GM19240 (cell line): ENCODE measurements around the gene UNC13D.
"Not testable (repeated sequence)": the region's sequence is repeated elsewhere in the genome, so short reads cannot be mapped to it uniquely, and the experiment has no call there.

Experiments
- DNase-seq: peaks from one replicate; pipeline ENCODE4 v3.0.0; 2011; ENCODE audit warnings: low spot score; ENCODE audit not compliant: insufficient read length

UNC13D gene

DNA sequence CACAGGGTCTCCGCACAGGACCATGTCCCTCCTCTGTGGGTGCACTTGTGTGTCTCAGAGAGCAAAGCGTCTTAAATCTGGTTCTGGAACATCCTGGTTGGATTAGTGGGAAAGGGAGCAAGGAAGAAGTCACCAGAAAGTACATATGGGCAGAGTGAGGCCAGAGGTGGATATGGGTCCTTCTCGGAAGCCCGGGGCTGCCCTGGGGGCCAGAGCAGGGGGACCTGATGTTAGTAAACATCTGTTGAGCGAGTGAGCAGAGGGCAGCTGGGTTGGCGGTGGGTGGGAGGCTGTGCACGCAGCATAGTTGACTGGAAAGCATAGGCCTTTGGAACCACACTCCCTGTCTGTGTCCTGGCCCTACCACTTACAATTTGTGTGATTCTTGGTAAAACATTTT, 22.7 kb downstream of the UNC13D start:
- no peak for DNase-seq

DNA sequence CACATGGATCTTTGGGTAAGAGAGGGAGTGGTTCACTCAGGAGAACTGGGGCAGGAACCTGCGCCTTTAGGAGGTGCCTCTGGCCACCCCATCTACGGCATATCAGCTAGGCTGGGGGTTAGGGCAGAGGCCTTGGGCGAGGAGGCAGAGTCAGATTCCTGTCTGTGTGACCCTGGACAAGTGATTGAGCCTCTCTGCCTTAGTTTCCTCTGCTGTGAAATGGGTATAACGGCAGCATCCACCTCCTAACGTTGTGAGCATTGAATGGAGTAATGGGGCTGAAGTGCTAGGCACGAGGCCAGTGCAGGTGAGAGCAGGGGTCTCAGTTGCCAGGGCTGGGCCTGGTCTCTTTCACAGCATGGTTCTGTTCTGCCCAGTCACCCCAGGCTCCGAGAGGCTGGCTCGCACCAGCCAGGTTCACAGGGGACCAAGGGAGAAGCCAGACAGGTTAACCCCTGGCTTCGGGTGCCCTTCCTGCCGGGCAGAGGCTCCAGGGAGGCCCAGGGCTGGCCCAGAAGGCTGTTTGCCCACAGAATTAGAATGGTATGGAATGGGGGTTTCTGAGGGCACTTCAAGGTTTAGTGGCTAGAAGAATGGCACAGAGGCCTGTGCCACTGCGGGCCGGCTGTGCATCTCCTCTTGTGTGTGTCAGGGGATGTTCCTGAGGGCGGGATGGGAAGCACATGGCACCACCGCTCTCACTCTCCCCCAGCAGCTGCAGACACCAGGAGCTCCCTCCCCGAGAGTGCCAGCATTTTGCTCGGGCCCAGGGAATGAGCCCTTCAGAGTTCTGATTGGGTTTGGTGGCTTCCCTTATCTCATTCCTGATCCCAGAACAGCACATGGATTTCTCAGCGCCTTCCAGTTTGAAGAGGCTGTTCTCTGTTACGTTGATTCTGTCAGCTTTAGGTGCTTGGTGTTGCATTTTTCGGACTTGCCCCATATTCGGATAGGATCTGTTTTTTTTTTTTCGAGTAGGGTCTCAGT, 23.8 kb downstream of the UNC13D start:
- DNase-seq = no peak

DNA sequence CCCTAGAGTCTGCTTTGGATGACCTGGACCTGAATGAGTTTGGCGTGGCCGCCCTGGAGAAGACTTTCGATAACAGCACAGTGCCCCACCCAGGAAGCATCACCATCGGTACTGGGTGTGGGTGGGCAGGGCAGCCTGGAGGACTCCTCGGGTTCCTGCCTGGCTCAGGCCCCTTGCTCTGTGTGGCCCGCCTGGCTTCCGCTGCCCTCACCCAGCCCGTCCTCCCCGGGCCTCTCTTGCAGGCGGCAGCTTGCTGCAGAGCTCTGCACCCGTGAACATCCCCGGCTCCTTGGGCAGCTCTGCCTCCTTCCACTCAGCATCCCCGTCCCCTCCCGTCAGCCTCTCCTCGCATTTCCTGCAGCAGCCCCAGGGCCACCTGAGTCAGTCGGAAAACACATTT, 24.5 kb downstream of the UNC13D start:
- no peak for DNase-seq

DNA sequence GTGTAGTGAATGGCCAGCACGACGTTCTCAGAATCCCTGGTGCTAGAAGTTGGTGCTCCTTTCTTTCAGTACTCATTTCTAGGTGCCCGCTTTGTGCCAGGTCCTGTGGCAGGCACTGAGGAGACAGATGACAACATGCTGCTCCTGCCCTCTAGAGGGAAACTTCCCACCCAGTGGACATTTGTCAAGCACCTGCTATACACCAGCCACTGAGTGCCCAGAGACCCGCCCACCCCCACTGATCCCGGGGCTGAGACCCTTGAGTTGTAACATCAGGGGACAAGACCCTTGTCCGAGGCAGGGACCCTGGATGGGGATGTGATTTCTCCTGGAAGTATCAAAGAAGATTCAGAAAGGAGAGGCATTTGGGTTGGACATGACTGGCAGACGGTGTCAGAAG, 25.1 kb downstream of the UNC13D start:
- DNase-seq = no peak

DNA sequence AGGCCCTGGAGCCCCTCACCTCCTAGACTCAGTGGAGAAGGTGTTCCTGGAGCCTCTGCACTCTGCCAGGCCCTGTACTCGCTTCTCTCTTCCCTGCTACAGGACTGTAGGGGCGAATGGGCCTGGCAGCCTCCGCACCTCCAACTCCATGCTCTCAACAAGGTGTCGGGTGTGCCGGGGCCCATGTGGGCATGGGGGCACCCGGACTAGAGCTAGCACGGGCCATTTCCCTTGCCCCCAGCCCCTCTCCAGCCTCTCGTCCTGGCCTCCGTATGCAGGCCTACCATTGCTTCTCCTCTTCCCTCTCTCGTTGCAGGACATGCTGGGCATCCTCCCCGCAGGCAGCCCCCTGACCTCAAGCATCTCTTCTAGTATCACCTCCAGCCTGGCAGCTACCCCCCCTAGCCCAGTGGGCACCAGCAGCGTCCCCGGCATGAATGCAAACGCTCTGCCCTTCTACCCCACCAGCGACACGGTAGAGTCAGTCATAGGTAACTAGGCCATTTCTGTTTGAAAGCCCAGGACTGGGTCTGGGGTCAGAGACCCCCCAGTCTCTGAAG, 25.8 kb downstream of the UNC13D start:
- no peak for DNase-seq

DNA sequence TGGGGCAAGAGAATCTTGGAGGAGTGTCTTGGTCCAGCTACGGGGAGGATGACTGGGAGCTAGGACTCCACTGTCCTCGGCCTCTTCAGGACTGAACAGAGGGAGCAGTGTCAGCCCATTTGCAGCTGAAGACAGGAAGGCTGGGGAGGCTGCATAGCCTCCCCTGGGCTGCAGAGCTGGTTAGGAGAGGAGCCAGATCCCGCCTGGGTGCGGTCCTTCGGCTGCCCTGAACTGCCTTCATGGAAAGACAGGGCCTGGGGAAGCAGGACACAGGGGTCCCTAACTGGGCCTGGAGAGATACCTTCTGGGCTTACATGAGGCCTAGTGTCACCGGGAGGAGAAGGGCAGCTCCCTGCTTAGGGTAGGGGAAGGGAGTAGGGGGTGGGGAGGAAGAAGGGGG, 26.6 kb downstream of the UNC13D start:
- no peak for DNase-seq

DNA sequence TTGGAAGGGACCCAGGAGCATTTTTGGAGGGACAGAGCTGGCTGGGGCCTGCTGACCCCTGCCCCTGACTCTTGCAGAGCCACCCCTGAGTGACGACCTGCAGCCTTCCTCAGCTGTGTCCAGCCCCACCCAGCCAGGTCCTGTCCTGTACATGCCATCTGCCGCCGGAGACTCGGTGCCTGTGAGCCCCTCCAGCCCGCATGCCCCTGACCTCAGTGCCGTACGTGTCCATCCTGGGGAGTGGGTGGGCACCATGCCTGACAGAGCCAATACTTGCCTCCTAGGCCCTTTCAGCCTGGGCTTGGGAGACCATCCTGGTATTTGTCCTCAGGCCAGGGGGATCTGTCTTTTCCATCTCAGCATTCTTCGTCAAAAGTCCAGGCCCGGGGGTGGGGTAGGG, 27.5 kb downstream of the UNC13D start:
- no peak for DNase-seq

DNA sequence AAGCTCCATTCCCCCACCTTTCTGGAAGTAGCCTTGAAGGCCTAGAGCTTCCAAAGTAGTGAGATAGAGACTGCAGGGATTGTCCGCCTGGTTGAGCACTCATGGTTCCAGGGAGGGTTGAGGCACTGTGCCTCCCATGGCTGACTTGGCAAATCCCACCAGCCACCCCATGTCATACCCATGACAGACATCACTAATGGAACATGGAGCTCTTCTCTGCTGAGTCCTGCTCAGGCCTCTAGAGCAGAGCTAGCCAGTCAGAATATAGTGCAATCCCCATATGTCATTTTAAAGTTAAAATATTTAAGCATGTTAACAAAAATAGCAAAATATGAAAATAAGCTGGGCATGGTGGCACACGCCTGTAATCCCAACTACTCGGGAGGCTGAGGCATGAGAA, 28.8 kb downstream of the UNC13D start:
- no peak for DNase-seq

DNA sequence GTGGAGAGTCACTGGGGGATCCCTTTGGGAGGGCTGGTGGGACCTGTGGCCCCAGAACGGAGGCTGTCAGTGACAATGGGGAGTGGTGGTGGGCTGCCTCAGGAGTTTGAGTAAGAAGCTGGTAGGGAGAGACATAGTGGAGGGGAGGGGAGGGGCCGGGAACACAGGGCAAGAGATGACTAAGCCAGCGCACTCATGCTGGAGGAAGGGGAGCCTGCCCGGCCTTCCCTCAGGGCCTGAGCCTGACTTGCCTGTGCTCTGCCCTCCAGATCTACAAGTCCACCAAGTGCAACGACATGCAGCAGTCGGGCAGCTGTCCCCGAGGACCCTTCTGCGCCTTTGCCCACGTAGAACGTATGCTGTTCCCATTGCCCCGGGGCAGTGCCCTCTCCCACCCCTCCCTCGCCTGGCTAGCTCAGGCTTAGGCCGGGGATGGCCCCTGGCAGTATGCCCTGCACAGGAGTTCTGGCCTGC, 29.3 kb downstream of the UNC13D start:
- no peak for DNase-seq

DNA sequence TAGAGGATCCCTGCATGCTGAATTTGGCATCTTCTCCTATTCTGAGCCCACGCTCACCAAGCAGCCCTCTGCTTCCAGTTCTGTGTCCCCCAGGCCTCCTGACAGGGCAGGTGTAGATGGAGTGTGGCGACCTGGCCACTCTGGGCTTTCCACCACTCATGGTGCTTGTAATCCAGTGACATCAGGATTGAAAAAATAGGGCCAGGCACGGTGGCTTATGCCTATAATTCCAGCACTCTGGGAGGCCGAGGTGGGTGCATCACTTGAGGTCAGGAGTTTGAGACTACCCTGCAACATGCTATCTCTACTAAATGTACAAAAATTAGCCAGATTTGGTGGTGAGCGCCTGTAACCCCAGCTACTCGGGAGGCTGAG, 30.2 kb downstream of the UNC13D start:
- no peak for DNase-seq

DNA sequence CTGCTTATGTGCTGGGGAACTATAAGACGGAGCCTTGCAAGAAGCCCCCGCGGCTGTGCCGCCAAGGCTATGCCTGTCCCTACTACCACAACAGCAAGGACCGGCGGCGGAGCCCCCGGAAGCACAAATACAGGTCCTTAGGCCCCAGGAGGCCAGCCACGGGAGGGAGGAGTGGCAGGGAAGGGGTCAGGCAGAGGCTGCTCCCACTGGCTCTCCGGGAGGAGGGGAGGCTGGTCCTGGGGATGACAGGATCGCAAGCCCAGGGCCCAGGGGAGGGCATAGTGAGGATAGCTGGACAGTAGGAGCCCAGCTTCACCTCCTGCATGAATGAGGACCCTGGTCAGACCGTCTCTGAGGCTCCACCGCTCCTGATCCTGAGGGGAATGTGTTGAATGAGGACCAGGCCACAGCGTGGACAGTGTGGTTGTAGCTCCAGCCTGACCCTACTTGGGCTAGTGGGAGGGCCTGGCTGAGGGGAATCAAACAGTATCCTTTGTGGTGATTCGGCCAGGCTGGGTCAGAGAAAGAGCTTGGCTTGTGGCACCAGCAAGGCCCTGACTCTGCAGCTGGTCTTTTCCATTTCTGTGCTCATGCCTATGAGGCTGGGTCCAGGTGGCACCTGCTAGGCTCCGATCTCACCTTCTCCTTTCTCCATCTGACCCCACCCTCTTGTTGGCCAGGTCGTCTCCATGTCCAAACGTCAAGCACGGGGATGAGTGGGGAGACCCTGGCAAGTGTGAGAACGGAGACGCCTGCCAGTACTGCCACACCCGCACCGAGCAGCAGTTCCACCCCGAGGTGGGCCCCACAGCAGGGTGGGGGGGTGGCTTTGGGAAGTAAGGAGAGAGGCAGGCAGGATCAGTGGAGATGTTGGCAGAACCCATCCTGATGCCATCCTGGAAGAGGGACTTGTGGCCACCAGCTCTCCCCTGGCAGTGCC, 30.9 kb downstream of the UNC13D start:
- DNase-seq = no peak

DNA sequence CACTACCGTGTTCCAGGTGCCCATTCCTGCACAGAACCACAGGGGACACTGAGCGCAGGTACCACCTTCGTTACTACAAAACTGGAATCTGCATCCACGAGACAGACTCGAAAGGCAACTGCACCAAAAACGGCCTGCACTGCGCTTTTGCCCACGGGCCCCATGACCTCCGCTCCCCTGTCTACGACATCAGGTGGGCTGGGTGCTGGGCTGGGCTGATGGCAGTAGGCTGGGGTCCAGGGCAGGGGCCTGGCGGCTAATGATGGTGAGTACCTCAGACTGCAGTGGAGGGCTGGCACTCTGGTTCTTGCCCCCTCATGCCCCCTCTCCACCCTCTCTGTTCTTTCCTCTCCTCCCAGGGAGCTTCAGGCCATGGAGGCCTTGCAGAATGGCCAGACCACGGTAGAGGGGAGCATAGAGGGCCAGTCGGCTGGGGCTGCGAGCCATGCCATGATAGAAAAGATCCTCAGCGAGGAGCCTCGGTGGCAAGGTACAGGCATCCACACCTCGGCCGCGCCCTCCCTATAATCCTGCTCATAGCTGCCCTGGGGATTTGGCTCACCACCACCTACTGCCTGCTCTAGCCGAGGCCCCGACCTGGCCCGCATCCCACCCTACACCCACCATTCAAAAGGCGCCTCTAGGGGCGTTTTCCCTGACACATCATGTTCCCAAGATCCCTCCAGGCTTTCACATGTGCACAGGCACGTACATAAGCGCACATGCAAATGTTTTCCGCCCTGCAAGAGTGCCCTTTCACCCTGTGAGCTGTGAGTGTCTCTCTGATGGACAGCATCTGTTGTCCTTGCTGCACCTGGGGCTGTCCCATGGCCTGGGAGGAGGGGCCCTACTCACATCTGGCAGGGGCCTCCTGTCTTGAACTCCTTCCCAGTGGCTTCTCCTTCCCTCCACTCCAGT, 31.8 kb downstream of the UNC13D start:
- DNase-seq = no peak

DNA sequence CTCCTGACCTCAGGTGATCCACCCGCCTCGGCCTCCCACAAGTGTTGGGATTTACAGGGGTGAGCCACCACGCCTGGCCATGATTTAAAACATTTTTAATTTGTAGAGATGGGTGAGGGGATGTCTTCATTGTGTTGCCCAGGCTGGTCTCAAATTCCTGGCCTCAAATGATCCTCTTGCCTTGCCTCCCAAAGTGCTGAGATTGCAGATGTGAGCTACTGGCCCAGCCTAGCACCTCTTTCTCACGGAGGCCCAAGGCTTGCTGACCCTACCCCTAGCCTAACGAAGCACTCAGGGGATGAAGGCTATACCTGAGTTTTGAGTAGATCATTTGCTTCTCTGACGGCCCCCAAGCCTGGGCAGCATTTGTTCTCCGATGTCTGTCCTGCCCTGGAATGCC, 33.0 kb downstream of the UNC13D start:
- no peak for DNase-seq

DNA sequence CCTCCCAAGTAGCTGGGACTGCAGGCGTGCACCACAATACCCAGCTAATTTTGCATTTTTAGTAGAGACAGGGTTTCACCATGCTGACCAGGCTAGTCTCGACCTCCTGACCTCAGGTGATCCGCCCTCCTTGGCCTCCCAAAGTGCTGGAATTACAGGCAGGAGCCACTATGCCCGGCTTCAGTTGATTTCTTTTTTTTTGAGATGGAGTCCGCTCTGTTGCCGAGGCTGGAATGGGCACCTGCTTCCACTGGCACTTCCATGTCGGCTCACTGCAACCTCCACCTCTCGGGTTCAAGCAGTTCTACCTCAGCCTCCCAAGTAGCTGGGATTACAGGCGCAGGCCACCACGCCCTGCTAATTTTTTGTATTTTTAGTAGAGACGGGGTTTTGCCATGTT, 33.4 kb downstream of the UNC13D start:
- not testable (repeated sequence) for DNase-seq

DNA sequence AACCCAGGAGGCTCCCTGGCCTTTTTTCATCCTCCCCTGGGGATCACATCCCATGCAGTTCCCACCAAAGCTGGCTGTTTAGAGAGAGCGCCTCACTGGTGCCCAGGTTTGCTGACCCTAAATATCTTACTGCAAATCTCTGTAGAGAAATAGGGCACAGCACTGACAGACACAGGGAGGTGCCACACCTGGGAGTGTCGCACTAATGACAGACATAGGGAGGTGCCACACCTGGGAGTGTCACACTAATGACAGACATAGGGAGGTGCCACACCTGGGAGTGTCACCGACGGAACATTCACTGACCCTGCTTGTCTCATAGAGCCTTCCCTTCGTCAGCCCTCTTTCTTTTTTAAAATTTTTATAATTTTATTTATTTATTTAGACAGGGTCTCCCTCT, 34.0 kb downstream of the UNC13D start:
- DNase-seq = no peak

DNA sequence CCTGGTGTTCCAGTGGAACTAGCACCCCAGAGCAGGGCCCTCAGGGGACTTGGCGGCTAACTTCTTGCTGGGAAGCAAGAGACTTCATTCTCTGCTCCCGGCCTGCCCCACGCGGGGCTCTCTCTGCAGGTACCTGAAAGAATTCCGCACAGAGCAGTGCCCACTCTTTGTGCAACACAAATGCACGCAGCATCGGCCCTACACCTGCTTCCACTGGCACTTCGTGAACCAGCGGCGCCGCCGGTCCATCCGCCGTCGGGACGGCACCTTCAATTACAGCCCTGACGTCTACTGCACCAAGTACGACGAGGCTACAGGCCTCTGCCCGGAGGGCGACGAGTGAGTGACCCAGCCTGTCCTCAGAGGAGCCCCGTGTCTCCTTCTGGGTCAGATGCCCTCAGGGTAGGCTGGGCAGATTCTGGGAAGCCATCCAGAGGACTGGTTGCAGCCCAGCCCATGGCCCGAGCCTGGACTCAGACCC, 34.5 kb downstream of the UNC13D start:
- DNase-seq = no peak

DNA sequence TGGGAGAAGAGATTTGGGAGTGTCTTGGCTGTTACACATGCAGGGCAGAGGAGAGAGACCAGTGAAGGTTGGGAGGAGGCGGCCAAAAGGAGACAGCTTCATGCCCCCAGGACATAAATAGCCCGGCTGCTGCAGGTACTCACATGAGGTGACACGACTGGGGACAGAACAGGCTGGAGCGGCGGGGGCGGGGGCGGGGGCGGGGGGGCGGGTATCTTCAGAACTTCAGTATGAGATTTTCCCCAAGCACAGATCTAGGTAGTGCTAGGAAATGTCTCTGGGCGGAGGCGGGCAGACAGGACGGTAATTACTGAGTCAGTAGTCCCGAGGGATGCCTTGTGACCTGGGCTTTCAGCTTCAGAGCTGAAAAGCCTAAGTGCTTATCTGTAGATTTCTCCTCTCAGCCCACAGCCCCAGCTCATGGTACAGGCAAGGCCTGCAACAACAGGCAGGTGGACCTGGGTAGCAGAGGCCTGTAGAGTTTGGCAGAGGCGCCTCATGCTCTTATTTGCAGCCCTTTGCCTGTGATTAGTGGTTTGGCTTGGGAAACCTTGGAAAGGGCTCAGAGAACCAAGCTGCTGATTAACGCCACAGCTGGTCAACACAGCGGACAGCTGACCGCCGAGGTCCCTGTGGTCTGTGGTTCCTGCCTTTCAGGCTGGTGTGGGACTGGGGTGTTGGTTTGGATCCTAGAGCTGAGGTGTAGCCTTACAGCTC, 35.1 kb downstream of the UNC13D start:
- DNase-seq = no peak

DNA sequence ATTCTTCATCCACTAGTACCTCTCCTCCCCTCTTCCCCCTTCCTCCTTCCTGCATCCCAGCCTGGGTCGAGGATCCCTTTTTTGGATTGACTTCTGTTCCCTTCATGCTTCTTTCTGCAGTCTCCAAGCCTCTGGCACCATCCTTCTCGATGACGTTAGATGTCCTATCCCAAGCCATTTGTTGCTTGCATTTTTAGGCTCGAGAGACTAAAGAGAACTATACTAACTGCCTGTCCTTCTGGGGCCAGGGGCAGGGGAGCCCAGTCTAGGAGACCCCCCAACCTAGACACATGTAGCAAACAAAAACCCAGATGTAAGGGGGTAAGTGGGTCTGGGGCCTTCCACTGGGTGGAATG, 35.7 kb downstream of the UNC13D start:
- no peak for DNase-seq

DNA sequence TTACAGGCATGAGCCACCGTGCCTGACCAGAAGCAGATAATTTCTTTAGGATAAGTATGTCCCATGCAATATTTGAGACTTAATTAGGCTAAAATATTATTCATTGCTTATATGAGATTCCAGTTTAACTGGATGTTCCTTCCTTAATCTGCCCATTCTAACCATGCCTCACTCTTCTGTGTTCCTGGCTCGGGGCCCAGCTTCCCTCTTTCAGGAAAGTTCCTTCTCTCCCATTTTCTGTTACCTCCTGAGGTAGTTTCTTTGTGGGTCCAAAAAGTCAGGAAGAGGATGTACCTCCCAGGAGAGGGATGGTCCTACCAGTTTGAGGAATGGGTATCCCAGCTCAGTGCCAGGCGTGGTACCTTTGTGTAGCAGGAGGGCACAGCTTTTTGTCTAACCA, 36.3 kb downstream of the UNC13D start:
- no peak for DNase-seq
